HUDEP-2 (cell line): ENCODE measurements around the gene LIMK2.
"Not testable (repeated sequence)": the region's sequence is repeated elsewhere in the genome, so short reads cannot be mapped to it uniquely, and the experiment has no call there.

Source experiments
- DNase-seq, 76 experiments: peaks; one replicate each; lab custom pipeline; 2025; ENCODE audit not compliant: unreplicated experiment in 76 of 76; lab: John Stamatoyannopoulos, UW

Gene LIMK2

DNA sequence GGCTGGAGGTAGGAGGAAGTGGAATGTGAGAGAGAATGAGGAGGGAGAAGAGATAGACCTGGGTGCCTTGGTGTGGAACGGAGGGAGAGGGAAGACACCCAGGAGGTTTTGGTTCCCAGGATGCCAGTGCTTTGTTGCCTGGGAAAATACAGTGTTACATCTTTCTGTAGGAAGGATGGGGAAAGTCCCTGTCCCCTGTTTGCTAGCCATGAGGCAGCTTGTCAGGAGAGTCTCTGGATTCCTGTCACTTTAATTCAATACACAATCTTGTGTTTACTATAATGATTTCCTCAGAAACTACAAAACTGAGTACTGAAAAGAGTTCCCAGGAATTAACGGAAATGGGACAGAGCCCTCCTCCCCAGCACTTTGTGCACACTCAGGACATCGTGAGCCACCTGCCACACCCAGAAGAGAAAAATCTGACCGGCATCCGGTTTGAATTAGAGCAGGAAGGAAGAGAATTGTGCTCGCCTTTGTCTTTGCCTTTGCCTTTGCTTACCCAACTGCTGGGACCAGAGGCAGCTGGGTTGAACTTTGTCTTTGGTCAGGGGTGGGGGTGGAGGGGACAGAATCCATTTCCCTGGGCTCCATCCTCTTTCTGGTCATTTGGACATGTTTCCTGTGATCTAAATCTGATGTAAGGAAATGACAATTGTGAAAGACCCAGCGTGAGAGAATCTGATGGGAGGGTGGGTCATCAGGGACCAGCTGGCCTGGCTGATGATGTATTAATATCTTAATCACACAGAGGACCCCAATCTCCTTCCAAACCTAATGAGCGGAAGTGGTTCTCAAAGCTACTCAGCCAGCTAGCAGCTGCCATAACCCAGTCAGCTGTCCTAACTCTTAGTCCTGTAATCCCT, 1.3 kb upstream of the LIMK2 start:
- DNase-seq, result no peak

GRCh38 chr22:31211482-31211861, 626 bp upstream of the LIMK2 start:
- DNase-seq, result no peak

GRCh38 chr22:31212783-31213629, 908 bp downstream of the LIMK2 start:
- peak in 1 of 76 experiments; percentile 19 for DNase-seq

GRCh38 chr22:31215018-31215535, 3.0 kb downstream of the LIMK2 start:
- no peak for DNase-seq

GRCh38 chr22:31218565-31219262, 6.6 kb downstream of the LIMK2 start:
- no peak for DNase-seq

DNA sequence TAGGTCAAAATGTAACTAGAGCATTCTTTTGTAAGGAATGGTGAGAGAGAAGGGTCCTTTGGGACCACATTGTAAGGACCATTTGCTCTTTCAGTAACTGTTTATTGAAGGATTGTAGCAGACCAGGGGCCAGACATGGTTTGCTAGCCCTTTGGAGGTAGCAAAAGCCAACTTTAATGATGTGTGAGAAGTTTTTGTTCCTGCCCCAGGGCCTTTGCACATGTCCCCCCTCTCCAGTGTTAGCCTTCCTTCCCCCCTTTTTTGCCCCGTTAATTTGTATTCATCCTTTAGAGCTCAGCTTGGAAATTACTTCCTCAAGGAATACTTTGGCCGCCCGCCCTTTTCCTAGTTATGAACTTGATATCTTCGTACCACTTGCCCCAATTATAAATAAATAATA, 9.0 kb downstream of the LIMK2 start:
- DNase-seq, result no peak

GRCh38 chr22:31222736-31223135, 10.6 kb downstream of the LIMK2 start:
- peak in 3 of 76 experiments; percentile 7 to 11 (median 9) for DNase-seq

DNA sequence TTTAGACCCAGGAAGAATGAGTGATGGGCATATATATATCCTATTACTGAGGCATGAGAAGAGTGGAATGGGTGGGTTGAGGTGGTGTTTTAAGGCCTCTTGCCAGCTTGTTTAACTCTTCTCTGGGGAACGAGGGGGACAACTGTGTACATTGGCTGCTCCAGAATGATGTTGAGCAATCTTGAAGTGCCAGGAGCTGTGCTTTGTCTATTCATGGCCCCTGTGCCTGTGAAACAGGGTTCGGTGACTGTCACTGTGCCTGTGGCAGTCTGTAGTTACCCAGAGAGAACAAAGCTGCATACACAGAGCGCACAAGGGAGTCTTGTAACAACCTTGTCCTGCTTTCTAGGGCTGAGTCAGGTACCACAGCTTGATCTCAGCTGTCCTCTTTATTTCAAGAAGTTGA, 11.7 kb downstream of the LIMK2 start:
- DNase-seq, result no peak

DNA sequence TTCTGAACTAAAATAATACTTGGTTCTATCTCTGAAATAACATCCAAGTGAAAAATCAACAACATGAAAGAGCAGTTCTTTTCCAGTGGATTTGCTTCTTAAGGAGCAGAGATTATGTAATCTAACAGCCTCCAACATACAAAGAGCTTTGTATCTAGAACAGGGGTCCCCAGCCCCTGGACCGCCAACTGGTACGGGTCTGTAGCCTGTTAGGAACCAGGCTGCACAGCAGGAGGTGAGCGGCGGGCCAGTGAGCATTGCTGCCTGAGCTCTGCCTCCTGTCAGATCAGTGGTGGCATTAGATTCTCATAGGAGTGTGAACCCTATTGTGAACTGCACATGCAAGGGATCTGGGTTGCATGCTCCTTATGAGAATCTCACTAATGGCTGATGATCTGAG, 12.6 kb downstream of the LIMK2 start:
- not testable (repeated sequence) for DNase-seq

DNA sequence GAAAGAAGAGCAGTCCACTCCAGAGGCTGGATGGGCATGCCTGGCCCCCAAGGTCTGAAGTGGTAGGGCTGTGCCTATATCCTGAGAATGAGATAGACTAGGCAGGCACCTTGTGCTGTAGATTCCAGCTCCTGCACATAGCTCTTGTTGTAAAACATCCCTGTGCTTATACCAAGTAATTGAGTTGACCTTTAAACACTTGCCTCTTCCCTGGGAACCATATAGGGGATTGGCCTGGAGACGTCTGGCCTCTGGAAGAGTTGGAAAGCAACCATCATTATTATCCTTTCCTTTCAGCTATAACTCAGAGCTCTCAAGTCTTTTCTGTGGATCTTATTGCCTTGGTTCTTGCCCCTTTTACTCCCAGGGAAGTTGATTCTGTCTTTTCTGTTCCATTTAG, 15.1 kb downstream of the LIMK2 start:
- DNase-seq, result no peak

DNA sequence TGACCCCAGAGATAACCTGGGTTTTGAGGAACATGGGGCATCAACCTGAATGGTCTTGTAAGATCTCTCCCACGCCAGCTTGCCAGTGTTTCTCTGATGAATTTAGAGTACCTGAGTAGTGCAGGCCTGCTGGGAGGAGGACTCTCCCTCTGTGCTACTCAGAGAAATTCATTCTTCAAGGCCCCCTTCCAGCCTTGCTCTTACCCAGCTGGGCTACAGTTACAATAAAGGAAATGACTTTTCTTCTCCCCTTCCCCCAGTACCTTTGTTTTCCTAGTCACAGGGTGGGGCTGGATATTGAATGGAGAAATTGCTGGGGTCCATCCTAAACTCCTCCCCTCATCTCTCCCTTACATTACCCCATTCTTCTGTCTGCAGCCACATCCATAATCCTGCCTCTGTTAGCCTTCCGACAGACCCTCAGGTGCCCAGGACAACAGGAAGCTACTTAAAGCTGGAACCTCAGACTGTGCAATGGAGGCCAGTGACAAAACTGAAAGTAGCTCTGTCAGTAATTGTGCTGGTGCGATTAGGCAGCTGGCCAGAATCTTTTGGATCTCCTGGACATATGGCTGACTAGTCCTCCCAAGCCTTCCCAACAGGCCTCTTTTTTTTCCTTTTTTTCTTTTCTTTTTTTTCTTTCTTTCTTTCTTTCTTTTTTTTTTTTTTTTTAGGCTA, 17.4 kb downstream of the LIMK2 start:
- DNase-seq, result peak in 10 of 76 experiments; percentile 5 to 26 (median 11)

DNA sequence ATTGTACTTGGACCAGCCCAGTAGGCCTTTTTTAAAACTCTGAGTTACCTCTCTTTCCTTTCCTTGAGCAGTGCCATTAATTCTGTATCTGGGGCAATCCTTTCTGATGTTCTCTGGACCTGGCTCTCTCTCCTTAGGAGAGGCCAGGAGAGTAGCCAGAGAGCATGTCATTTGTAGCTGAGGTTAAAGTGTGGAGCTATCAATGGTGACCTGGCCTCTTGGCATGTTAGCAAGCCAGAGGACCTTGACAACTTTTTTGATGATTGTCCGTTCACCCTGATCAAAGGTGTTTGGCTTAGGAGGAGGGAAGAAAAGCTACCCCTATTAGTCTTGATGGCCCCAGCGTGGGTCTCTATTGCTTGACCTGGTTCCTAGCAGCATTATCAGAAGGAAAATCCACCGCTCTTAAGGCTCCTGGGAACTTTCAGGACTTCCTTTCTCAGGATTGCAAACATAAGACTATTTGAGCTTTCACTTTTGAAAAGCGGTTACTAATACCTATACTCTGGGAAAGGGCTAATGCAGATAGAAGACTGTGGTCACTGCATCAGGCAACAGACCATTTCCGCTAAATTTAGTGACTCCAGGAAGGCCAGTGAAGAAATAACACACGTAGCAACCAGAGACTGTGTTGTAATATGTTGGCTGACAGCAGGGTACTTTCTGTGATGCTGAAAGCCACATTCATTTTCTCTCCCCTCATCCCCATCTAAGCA, 18.2 kb downstream of the LIMK2 start:
- DNase-seq, result no peak

DNA sequence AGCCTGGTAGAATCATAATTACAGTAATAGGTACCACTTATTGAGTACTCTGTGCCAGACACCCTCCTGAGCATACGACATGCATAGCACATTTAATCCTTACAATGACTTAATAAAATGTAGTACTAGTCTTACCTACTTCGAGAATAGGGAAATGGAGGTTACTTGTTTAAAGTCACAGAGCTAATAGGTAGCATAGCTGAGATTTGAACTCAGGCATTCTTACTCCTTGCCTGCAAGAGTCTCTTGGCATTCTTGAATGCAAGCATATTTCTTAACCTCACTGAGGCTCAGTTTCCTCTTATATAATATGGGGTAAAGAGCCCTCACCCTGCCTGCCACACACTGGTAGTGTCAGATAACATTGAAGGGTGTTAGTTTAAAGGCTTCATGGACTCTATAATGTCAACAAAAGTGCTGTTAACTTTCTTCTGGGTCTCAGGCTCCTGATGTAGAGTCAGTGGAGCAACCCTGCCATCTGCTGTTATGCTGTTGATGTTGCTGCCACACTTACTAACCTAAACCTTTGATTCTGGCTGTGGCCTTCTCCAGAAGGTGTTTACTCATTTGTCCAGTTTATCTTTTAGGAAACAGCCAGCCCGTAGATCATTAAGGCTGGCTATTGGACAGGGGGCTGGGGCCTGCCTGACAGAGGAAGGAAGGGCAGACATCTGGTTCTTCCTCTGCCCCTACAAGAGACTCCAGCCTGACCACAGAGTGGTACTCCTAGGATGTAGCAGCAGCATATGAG, 18.9 kb downstream of the LIMK2 start:
- DNase-seq, result peak in 45 of 76 experiments; percentile 6 to 64 (median 28)

GRCh38 chr22:31233001-31233400, 20.9 kb downstream of the LIMK2 start:
- DNase-seq, result no peak

- DNase-seq, result no peak
Measured at GRCh38 chr22:31235081-31235480, 23.0 kb downstream of the LIMK2 start.

GRCh38 chr22:31236044-31236443, 23.9 kb downstream of the LIMK2 start:
- DNase-seq, result not testable (repeated sequence)

- DNase-seq, result no peak
Measured at GRCh38 chr22:31238057-31238456, 26.0 kb downstream of the LIMK2 start.

DNA sequence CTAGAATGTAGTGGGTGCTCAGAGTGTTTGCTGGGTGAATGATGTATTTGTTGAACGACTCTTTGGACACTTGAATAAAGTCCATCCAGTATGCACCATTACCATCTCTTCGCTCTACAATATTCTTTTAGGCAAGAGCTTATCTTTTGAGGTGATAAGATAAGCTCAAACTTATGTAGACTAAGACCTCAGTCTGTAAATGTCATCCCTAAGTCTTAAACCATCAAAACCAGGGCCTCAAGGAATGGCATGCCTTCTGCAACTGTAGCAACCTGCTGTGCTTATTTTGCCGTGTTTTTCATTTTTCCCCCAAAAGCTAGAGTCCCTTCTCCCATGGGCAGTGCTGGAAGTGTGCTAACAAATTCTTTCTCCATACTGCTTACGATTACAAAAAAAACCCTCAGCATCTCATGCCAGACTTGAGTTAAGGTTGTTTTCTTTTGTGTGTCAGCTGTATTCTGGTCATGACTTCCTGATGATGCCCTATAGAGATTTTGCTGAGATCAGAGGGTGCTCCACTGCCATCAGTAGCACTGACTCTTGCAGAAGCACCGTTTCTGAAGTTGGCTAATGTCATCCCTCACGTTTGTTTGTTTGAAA, 27.8 kb downstream of the LIMK2 start:
- no peak for DNase-seq

- no peak for DNase-seq
Measured at GRCh38 chr22:31241200-31241599, 29.1 kb downstream of the LIMK2 start.
